Measurements from ENCODE around the gene PPOX.

The PPOX gene

DNA sequence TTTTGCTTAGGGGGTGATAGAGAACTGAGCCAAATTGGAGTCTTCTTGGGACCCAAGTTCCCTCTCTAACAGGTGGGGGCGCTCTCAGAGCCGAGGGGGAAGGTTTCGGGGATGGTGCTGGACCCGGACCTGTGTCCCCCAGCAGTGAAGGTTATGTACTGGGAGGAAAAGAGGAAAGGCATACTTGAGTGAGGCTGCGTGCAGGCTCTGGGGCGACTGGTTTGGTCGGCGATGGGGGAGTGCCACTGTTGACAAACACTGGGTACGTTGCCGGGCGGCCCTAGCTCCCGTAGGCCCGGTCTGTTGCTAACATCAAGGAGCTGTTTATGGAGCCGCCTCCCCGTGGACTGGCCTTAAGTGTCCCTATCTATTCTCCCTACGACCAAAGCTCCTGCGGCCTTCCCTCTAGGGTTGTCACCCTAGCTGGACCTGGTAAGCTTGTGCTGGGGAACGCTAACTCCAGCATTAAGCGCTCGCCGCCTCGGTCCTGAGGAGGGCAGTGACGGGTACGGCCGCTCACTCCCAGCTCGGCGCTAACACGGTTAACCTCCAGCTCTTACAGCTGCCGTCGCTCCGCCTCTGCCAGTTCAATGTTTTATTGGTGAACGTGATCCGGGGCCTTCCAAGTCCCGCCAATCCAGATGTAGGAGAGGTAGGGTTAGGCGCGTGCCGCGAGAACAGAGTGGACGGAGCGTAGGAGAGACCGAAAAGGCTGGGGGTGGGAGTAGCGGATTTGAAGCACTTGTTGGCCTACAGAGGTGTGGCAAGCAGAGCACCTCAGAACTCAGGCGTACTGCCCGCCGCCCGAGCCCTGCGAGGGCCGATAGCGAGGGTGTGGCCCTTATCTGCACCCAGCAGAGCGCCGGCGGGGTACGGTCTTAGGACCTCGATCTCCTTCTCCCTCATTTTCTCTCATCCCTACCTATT is at the start of gene PPOX:
PPOX (plus strand) TSS at position 685 of the 927 bp plus-strand sequence. CDS start 422 bp downstream, outside the sequence.
- no peak for TF ChIP-seq ZNF274 (IDR thresholded peaks at IDR 0.05; ENCODE audit: low read depth, low read length)
- peak within 1 kb of the TSS; percentile 76 for H3K4me3 ChIP-seq (ENCODE audit: low read length)

DNA sequence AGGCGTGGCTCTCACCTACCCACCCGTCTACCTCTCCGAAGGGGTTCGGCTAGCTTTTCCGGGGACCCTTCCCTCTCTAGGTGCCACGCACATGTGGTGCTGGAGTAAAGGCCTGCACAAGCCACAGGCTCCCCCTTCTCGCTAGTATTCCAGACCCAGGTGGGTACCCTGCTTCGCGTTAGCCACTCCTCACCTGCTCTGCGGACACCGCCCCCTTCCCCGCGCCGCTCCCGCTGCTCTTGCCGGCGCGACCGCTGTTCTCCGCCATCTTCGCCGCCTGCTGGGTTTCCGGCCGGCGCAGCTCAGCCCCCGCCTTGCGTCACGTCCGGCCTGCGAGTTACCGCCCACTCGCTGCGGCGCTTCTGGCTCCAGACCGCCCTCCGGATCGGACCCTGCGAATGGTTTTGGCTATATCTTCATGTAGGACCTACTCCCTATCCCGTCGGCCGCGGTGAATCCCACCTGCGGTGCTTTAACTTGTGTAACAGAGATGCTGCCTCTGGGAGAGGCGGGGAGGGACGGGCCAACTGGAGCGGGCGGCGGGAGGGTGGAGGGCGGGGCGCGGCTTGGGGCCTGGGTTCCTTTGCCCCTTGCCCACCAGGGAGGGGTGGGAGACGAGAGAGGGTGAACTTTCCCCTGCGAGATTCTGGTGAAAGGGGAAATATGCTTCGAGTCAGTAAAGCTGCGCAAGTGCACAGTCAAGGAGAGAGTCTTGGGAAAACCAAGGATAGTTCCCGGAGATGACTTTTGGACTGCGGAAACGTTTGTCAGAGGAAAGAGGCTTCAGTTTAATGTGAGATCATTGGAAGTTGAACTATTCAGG is 48.3 kb upstream of the PPOX start, which contains the start of the genes NIT1 and PFDN2:
NIT1 (plus strand) TSS at position 347 of the 823 bp plus-strand sequence; CDS start at position 419, 72 bp downstream.
PFDN2 (minus strand) TSS at position 279 of the 823 bp plus-strand sequence; CDS start at position 268, 11 bp downstream.
- TF ChIP-seq ZNF274 (IDR thresholded peaks at IDR 0.05; ENCODE audit: low read depth, low read length): no peak
- peak within 1 kb of the TSS; percentile 91 for H3K4me3 ChIP-seq (ENCODE audit: low read length)

GRCh38 chr1:161119092-161119903 is 46.9 kb upstream of the PPOX start:
- H3K4me3 ChIP-seq (ENCODE audit: low read length): peak overlapping the region; percentile 91
- no peak for TF ChIP-seq ZNF274 (IDR thresholded peaks at IDR 0.05; ENCODE audit: low read depth, low read length)

GRCh38 chr1:161121042-161121650 is 45.1 kb upstream of the PPOX start:
- no peak for TF ChIP-seq ZNF274 (IDR thresholded peaks at IDR 0.05; ENCODE audit: low read depth, low read length)

GRCh38 chr1:161121834-161122233 is 44.4 kb upstream of the PPOX start:
- no peak for TF ChIP-seq ZNF274 (IDR thresholded peaks at IDR 0.05; ENCODE audit: low read depth, low read length)
- H3K4me3 ChIP-seq (ENCODE audit: low read length): no peak overlapping the region

More at GRCh38 chr1:161121042-161121650, 45.1 kb upstream of the PPOX start:
- no peak overlapping the region for H3K4me3 ChIP-seq (ENCODE audit: low read length)

GRCh38 chr1:161122967-161123366 is 43.3 kb upstream of the PPOX start:
- H3K4me3 ChIP-seq (ENCODE audit: low read length): no peak overlapping the region
- TF ChIP-seq ZNF274 (IDR thresholded peaks at IDR 0.05; ENCODE audit: low read depth, low read length): no peak

DNA sequence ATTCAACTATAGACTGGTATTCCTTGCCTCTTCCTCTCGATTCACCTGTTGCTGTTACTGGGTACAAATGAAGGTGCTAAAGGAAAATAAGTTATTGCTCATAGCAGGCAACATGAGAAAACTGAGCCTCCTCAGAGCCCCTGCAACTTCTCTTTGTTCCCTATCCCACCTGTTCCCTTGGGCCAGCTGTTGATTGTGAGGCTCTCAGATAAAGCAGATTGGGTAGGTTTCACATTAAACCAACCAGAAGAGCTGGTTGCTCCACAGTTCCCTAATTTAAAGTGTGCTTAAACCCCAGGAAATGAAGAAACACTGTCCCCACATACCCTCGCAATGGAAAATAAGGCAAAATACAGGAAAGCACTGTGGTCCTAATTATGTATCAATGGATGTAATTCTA is 38.6 kb upstream of the PPOX start:
- no peak overlapping the region for H3K4me3 ChIP-seq (ENCODE audit: low read length)

GRCh38 chr1:161128591-161129420 is 37.4 kb upstream of the PPOX start:
- no peak for TF ChIP-seq ZNF274 (IDR thresholded peaks at IDR 0.05; ENCODE audit: low read depth, low read length)
- H3K4me3 ChIP-seq (ENCODE audit: low read length): no peak overlapping the region

More for the DNA sequence above, 38.6 kb upstream of the PPOX start:
- TF ChIP-seq ZNF274 (IDR thresholded peaks at IDR 0.05; ENCODE audit: low read depth, low read length): no peak

DNA sequence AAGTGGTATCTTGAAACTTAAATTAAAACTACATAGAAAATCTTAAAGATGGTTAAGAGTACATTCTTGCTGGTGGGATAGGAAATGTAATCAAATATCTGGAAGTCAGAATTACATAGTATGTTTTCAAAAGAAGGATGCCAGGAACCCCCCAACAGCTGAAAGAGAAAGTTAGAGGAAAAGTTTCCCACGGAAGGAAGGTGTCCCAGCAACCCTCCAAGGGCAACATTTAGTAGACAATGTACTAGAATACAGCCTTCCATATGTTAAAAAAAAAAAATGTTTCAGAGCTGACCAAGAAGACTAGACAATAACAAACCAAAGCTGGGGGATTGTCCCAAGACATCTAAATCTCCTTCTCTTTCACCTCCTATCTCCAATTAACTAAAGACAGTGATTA is 36.0 kb upstream of the PPOX start:
- no peak overlapping the region for H3K4me3 ChIP-seq (ENCODE audit: low read length)
- no peak for TF ChIP-seq ZNF274 (IDR thresholded peaks at IDR 0.05; ENCODE audit: low read depth, low read length)

GRCh38 chr1:161131523-161132409 is 34.5 kb upstream of the PPOX start:
- TF ChIP-seq ZNF274 (IDR thresholded peaks at IDR 0.05; ENCODE audit: low read depth, low read length): no peak

GRCh38 chr1:161132410-161133219 is 33.6 kb upstream of the PPOX start, which contains the start of gene DEDD:
TSS of gene DEDD (minus strand) at chr1:161132667. CDS start at chr1:161124462, 8,205 bp downstream.
- H3K4me3 ChIP-seq (ENCODE audit: low read length): peak within 1 kb of the TSS; percentile 96
- no peak for TF ChIP-seq ZNF274 (IDR thresholded peaks at IDR 0.05; ENCODE audit: low read depth, low read length)

More at GRCh38 chr1:161131523-161132409, 34.5 kb upstream of the PPOX start:
- peak overlapping the region; percentile 96 for H3K4me3 ChIP-seq (ENCODE audit: low read length)
